HFF-Myc (cell line): Measurements from ENCODE around the gene PRR30.

Experiments
- DNase-seq: peaks from one replicate; pipeline ENCODE4 v3.0.0-alpha.2; 2011; ENCODE audit warnings: low read depth; ENCODE audit errors: extremely low read depth
- H3K4me3 ChIP-seq: replicated peaks from 2 replicates; pipeline ENCODE4 v1.5.1; 2011; ENCODE audit warnings: low read depth, mild to moderate bottlenecking, control low read depth, low read length
- CTCF ChIP-seq: IDR thresholded peaks from 2 replicates; pipeline ENCODE4 v1.5.1; 2012; ENCODE audit warnings: mild to moderate bottlenecking, low read depth, low read length, control low read depth; ENCODE audit errors: missing control alignments

The PRR30 gene

GRCh38 chr2:27095745-27096651 is 43.2 kb downstream of the PRR30 start:
- no peak for TF ChIP-seq CTCF
- H3K4me3 ChIP-seq = no peak overlapping the region

DNA sequence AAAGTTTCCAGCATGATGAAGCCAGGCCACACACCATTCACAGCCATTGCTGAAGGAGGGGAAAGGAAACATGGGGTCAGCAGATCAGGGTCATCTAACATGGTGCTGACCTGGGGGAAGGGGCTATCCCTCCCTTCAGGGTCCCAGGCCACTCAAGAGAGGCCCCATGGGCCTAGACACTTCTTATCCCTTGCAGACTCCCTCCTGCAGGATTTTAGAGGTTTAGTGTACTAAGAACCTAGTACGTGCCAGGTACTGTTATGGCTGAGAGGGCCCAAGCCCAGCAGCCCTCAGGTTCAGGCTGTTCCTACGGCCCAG is 43.8 kb downstream of the PRR30 start:
- DNase-seq = no peak
- TF ChIP-seq CTCF = no peak
- H3K4me3 ChIP-seq = no peak overlapping the region

More at GRCh38 chr2:27095745-27096651, 43.2 kb downstream of the PRR30 start:
- no peak for DNase-seq

DNA sequence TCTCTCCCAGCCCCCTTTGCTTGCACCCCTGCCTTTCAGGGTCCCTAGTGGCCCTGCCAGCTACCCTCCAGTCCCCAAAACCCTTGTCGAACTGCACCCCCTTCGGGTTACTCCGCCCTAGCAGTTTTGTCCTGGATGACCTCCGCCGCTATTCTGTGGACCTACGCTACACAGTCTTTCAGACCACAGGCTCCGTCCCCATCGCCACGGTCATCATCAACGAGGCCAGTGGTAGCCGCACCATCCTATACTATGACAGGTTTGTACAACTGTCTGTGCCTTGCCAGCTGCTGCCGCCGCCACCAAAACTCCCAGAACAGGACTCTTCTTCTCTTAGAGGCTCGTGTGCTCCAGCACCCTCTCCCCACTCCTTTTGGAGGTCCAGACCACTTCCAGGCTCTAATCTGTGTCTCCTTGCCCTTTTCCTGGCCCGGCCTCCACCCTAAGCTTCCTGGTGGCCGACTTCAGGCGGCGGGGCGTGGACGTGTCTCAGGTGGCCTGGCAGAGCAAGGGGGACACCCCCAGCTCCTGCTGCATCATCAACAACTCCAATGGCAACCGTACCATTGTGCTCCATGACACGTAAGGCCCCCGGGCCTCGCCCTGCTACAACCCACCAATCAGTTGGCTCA is 44.7 kb downstream of the PRR30 start:
- TF ChIP-seq CTCF = no peak
- no peak for DNase-seq
- H3K4me3 ChIP-seq = no peak overlapping the region

GRCh38 chr2:27093430-27094352 is 45.5 kb downstream of the PRR30 start:
- TF ChIP-seq CTCF = no peak
- H3K4me3 ChIP-seq = no peak overlapping the region
- no peak for DNase-seq

DNA sequence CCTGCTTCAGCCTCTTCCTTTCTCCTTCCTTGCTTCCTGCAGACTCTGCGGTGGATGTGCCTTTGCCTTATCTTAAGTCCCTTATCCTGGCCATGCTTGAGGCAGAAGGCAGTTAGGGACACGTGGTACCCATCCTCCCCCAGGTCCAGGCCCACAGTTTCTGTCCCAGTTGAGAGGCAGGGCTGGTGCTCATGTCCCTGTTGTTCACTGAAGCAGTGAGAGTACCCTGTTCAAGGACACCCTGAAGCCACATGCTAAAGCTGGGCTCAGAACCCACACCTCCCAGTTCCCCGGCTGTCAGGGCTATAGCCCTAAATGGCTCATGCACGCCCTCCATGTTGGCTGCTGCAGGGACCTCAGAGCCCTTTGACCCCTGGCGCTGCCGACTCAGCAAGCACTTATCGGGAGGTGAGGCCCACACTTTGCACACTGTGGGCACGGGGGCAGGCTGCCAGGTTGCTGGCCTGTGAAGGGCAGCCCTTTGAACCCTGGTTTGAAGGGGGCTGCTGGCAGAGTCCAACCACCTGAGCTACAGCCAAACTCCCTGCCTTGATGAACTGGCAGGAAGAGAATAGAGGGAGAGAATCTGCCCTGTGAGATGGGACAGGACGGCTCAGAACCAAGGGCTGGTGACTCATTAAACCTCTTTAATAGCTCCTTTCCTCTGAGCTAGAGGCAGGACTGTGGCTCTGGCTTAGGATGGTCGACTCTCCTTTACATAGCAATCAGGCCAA is 46.3 kb downstream of the PRR30 start:
- no peak for DNase-seq
- TF ChIP-seq CTCF = no peak
- no peak overlapping the region for H3K4me3 ChIP-seq
